H1 (cell line): ENCODE measurements around the gene HINT3. TPM values are rescaled to one million over a fixed set of nuclear protein-coding genes. Genes with fewer than 3 reads are reported as not detected.

Experiments used
- CTCF ChIA-PET: fragments of 300-600 bp; sonication (Branson Sonifier 250); formaldehyde crosslinking; loops from one replicate; lab custom pipeline; 2021; ENCODE audit not compliant: partially characterized antibody; lab: Charles Lee
- POLR2A ChIA-PET: fragments of 300-600 bp; sonication (Branson Sonifier 250); formaldehyde crosslinking; loops from one replicate; lab custom pipeline; 2021; ENCODE audit warnings: inconsistent platforms; ENCODE audit not compliant: partially characterized antibody; lab: Charles Lee
- DNase-seq, 2 experiments: peaks; one replicate each; pipeline versions ENCODE4 v3.0.0 to v3.0.0-alpha.2; 2010 to 2022; ENCODE audit warnings: low spot score in 2 of 2, low read depth in 1 of 2, mixed read lengths in 1 of 2
- FAIRE-seq: peaks from 2 replicates; lab custom pipeline; 2011; peaks lifted over from hg19 to GRCh38; lab: Jason Lieb, UNC
- H2AFZ ChIP-seq: 2 replicates; pipeline ENCODE4 v1.8.1; 2012; ENCODE audit warnings: low read length, inconsistent platforms
- H2AK5ac ChIP-seq: 2 replicates; pipeline ENCODE4 v1.6.1; 2013; ENCODE audit warnings: low read depth, low read length
- H2BK120ac ChIP-seq: replicated peaks from 2 replicates; pipeline ENCODE3; 2013; ENCODE audit warnings: low read depth, low read length, inconsistent platforms
- H2BK12ac ChIP-seq: 2 replicates; pipeline ENCODE4 v1.6.1; 2013; ENCODE audit warnings: low read depth, low read length
- H2BK15ac ChIP-seq: 2 replicates; pipeline ENCODE4 v1.6.1; 2013; ENCODE audit warnings: low read length
- H2BK20ac ChIP-seq: 2 replicates; pipeline ENCODE4 v1.6.1; 2013; ENCODE audit warnings: low read length
- H2BK5ac ChIP-seq: 2 replicates; pipeline ENCODE4 v1.6.1; 2013; ENCODE audit warnings: low read depth, low read length
- H3K14ac ChIP-seq: 2 replicates; pipeline ENCODE4 v1.6.1; 2013; ENCODE audit warnings: inconsistent platforms; ENCODE audit not compliant: insufficient read length
- H3K18ac ChIP-seq: 2 replicates; pipeline ENCODE4 v1.6.1; 2013; ENCODE audit warnings: low read length; ENCODE audit errors: extremely low read depth
- H3K23ac ChIP-seq: 2 replicates; pipeline ENCODE4 v1.6.1; 2013; ENCODE audit warnings: inconsistent platforms; ENCODE audit not compliant: insufficient read length
- H3K23me2 ChIP-seq: 2 replicates; pipeline ENCODE4 v1.6.1; 2013; ENCODE audit warnings: low read depth, low read length
- H3K27ac ChIP-seq: 2 replicates; pipeline ENCODE4 v1.6.1; 2011; ENCODE audit warnings: low read depth, low read length, inconsistent platforms
- H3K27me3 ChIP-seq, 4 experiments: replicated peaks in 1 of 4; 1 replicate in 1 of 4; 2 replicates in 3 of 4; pipeline versions ENCODE4 v1.6.1 to v1.8.1; 2011 to 2013; ENCODE audit warnings: low read length in 3 of 4, mild to moderate bottlenecking in 3 of 4, inconsistent platforms in 2 of 4, mixed read lengths in 2 of 4, moderate library complexity in 1 of 4; ENCODE audit not compliant: control insufficient read depth in 3 of 4, insufficient read depth in 3 of 4; ENCODE audit errors: extremely low read depth in 1 of 4
- H3K36me3 ChIP-seq, 4 experiments: 2 replicates each; pipeline versions ENCODE4 v1.6.1 to v1.8.1; 2011 to 2013; ENCODE audit warnings: mild to moderate bottlenecking in 4 of 4, low read length in 3 of 4, moderate library complexity in 2 of 4, control low read depth in 1 of 4, inconsistent platforms in 1 of 4; ENCODE audit not compliant: insufficient read depth in 4 of 4, control insufficient read depth in 2 of 4
- H3K4ac ChIP-seq: replicated peaks from 2 replicates; pipeline ENCODE3; 2013; ENCODE audit warnings: low read length, low read depth, mixed read lengths, inconsistent platforms; ENCODE audit not compliant: insufficient read length
- H3K4me1 ChIP-seq, 4 experiments: replicated peaks in 1 of 4; 1 replicate in 1 of 4; 2 replicates in 3 of 4; pipeline versions ENCODE4 v1.6.1 to v1.8.1; 2011 to 2013; ENCODE audit warnings: low read length in 3 of 4, inconsistent platforms in 2 of 4, mixed read lengths in 1 of 4; ENCODE audit not compliant: insufficient read depth in 4 of 4, control insufficient read depth in 3 of 4
- H3K4me2 ChIP-seq, 2 experiments: 2 replicates each; pipeline versions ENCODE4 v1.6.1 to v1.8.1; 2011 to 2013; ENCODE audit warnings: low read depth in 2 of 2, low read length in 2 of 2, control low read depth in 1 of 2, inconsistent platforms in 1 of 2, mild to moderate bottlenecking in 1 of 2; ENCODE audit not compliant: insufficient read depth in 1 of 2
- H3K4me3 ChIP-seq, 4 experiments: fragments of 200-600, 300-600 bp in 1 of 4; sonication (generic), shearing (Covaris generic), sonication (Bioruptor Twin) in 1 of 4; 2 replicates each; pipeline versions ENCODE4 v1.5.1 to v1.8.1; 2011 to 2016; ENCODE audit warnings: low read length in 4 of 4, low read depth in 3 of 4, control low read depth in 2 of 4, inconsistent platforms in 2 of 4, mild to moderate bottlenecking in 2 of 4, mixed read lengths in 1 of 4, moderate library complexity in 1 of 4; ENCODE audit not compliant: insufficient read depth in 2 of 4; ENCODE audit errors: extremely low read depth in 1 of 4
- H3K56ac ChIP-seq: replicated peaks from 2 replicates; pipeline ENCODE3; 2013; ENCODE audit warnings: low read depth, mild to moderate bottlenecking, mixed read lengths, low read length, inconsistent platforms; ENCODE audit not compliant: insufficient read length
- H3K79me1 ChIP-seq: 2 replicates; pipeline ENCODE4 v1.6.1; 2013; ENCODE audit warnings: low read depth, low read length, control low read depth
- H3K79me2 ChIP-seq, 2 experiments: 2 replicates each; pipeline versions ENCODE4 v1.6.1 to v1.8.1; 2012 to 2013; ENCODE audit warnings: low read length in 2 of 2, mild to moderate bottlenecking in 2 of 2, inconsistent platforms in 1 of 2; ENCODE audit not compliant: insufficient read depth in 2 of 2, control insufficient read depth in 1 of 2
- H3K9ac ChIP-seq, 4 experiments: replicated peaks in 1 of 4; 1 replicate in 1 of 4; 2 replicates in 3 of 4; pipeline versions ENCODE4 v1.6.1 to v1.8.1; 2011 to 2013; ENCODE audit warnings: low read depth in 3 of 4, low read length in 3 of 4, control low read depth in 2 of 4, mild to moderate bottlenecking in 2 of 4, moderate library complexity in 2 of 4, inconsistent platforms in 1 of 4; ENCODE audit errors: extremely low read depth in 1 of 4
- H3K9me3 ChIP-seq, 2 experiments: 2 replicates each; pipeline versions ENCODE4 v1.6.1 to v1.8.1; 2012 to 2013; ENCODE audit warnings: mild to moderate bottlenecking in 2 of 2, moderate library complexity in 2 of 2, control low read depth in 1 of 2, inconsistent platforms in 1 of 2, low read depth in 1 of 2, low read length in 1 of 2, mixed read lengths in 1 of 2; ENCODE audit not compliant: insufficient read depth in 2 of 2
- H4K20me1 ChIP-seq, 2 experiments: replicated peaks in 1 of 2; 2 replicates each; pipeline versions ENCODE3 to v1.8.1; 2011 to 2013; ENCODE audit warnings: inconsistent platforms in 2 of 2, low read length in 2 of 2, mild to moderate bottlenecking in 1 of 2; ENCODE audit not compliant: insufficient read depth in 2 of 2, control insufficient read depth in 1 of 2
- H4K5ac ChIP-seq: 2 replicates; pipeline ENCODE4 v1.6.1; 2013; ENCODE audit warnings: low read length, low read depth, mixed read lengths, inconsistent platforms; ENCODE audit not compliant: insufficient read length
- H4K8ac ChIP-seq: 2 replicates; pipeline ENCODE4 v1.8.0; 2013; ENCODE audit warnings: mild to moderate bottlenecking, moderate library complexity, low read length, inconsistent platforms; ENCODE audit not compliant: insufficient read depth; ENCODE audit errors: extremely low read depth
- H4K91ac ChIP-seq: replicated peaks from 2 replicates; pipeline ENCODE3; 2013; ENCODE audit warnings: low read length, mixed read lengths, inconsistent platforms; ENCODE audit not compliant: insufficient read length
- CEBPB ChIP-seq: IDR thresholded peaks from 2 replicates; pipeline ENCODE4 v1.6.1; 2012; ENCODE audit warnings: low read depth, low read length
- SP2 ChIP-seq: IDR thresholded peaks from 2 replicates; pipeline ENCODE4 v1.6.1; 2012; ENCODE audit warnings: mild to moderate bottlenecking, low read length, inconsistent platforms
- WGBS, 2 experiments: shearing (Covaris generic) in 1 of 2; methylation state at CpG; one replicate each; pipeline versions ENCODE4 v1.1.6 to v1.1.7; 2013 to 2015; ENCODE audit warnings: low lambda C conversion rate in 2 of 2, mixed read lengths in 2 of 2, inconsistent platforms in 1 of 2, low coverage in 1 of 2, missing lambda C conversion rate in 1 of 2; ENCODE audit not compliant: insufficient replicate concordance in 2 of 2, insufficient coverage in 1 of 2, insufficient read length in 1 of 2; ENCODE audit errors: extremely low coverage in 1 of 2, missing lambda C conversion rate in 1 of 2; 5-methylcytosine and 5-hydroxymethylcytosine counted together
- polyA plus RNA-seq, 7 experiments: library from polyadenylated mRNA; depleted of rRNA in 3 of 7; stranded (reverse) in 5 of 7; unstranded in 2 of 7; fragments of >200 nt in 5 of 7; fragments of 200-250 nt in 2 of 7; gene quantifications; 1 replicate in 5 of 7; 2 replicates in 1 of 7; 4 replicates in 1 of 7; pipeline versions ENCODE4 v1.2.1 to v1.2.3, GENCODE V29; 2011 to 2013; ENCODE audit warnings: missing spikeins in 2 of 7, mixed read lengths in 2 of 7
- total RNA-seq: library from RNA; stranded (reverse); fragmentation: NEBNext Ultra II Directional; extraction: Animal tissue kit (Norgen Biotek cat#: 25700); gene quantifications from 2 replicates; pipeline ENCODE4 v1.2.1, GENCODE V29; 2021
- TF ChIP-seq, protein P1 (sequence below): IDR thresholded peaks from 2 replicates; pipeline ENCODE4 v1.6.1; 2012; ENCODE audit warnings: inconsistent platforms

Gene HINT3
- total and polyA plus RNA-seq, 2 of the 8 experiments (the other 6 are each of a cell fraction or from before 2014, with no cell fraction given), result 1.2 to 7.8 TPM

- Histone ChIP-seq H3K79me1 (no peaks in the 10 kb centered on the region), H2BK20ac (no peak overlapping the region), H3K23me2 (no peaks in the 10 kb centered on the region), H2AFZ (no peak overlapping the region), H3K9me3 (no peaks in the 10 kb centered on the region), H3K14ac (no peak overlapping the region), H3K79me2 (no peaks in the 10 kb centered on the region), H2BK5ac (no peak overlapping the region), H3K23ac (no peak overlapping the region), H3K9ac (no peak overlapping the region), H4K91ac (no peak overlapping the region), H2BK12ac (no peak overlapping the region), H3K4ac (no peak overlapping the region), H3K18ac (no peak overlapping the region), H4K8ac (no peak overlapping the region), H4K20me1 (no peaks in the 10 kb centered on the region), H2BK120ac (no peak overlapping the region), H2BK15ac (no peak overlapping the region), H3K27me3 (no peaks in the 10 kb centered on the region), H3K27ac (no peak overlapping the region), H2AK5ac (no peak overlapping the region), H3K36me3 (no peaks in the 10 kb centered on the region), H4K5ac (no peak overlapping the region), H3K56ac (no peak overlapping the region), H3K4me3 (no peak overlapping the region), H3K4me2 (no peak overlapping the region), H3K4me1 (peaks cover 0 to 5% (median 3%) of the 10 kb centered on the region in 4 experiments; a peak in 5 of 7 replicates)
- TF ChIP-seq SP2, result no peak
- TF ChIP-seq CEBPB, result no peak
- TF ChIP-seq, protein P1, sequence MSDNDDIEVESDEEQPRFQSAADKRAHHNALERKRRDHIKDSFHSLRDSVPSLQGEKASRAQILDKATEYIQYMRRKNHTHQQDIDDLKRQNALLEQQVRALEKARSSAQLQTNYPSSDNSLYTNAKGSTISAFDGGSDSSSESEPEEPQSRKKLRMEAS, result no peak
- ChIA-PET POLR2A (no interaction called here), CTCF (interaction anchor here (3.8 to 6.4 kb wide), 2 partner anchors 7 to 13 kb away, joined by 29 to 78 read pairs; no protein-coding TSS in a partner anchor)
- DNase-seq (no peak), FAIRE-seq (no peak)
- 89% methylated on average over 1 of the region's 1 CpG; no CpG with 5 or more reads in 1 of the 2 experiments for WGBS, 2 experiments
Observed at GRCh38 chr6:125913145-125913544, 43.4 kb upstream of the HINT3 start.
